Vagina (tissue), 2 donors: ENCODE results near the gene SMG1. TPM values are rescaled to one million over a fixed set of nuclear protein-coding genes. Genes with fewer than 3 reads are reported as not detected.
"Not testable (repeated sequence)": the region's sequence is repeated elsewhere in the genome, so short reads cannot be mapped to it uniquely, and the experiment has no call there.

Source experiments
- DNase-seq, 2 donors: peaks; one replicate each; pipeline ENCODE4 v3.0.0-alpha.2; 2017; ENCODE audit errors: extremely low spot score in 2 of 2
- H3K27ac ChIP-seq: fragments of 200-600 bp; sonication (generic); one replicate; pipeline ENCODE4 v1.5.1; 2019
- H3K27me3 ChIP-seq: fragments of 200-600 bp; sonication (generic); one replicate; pipeline ENCODE4 v1.5.1; 2019
- H3K36me3 ChIP-seq, 2 donors: fragments of 200-600 bp; sonication (generic); one replicate each; pipeline ENCODE4 v1.5.1; 2017 to 2019
- H3K4me1 ChIP-seq: fragments of 200-600 bp; sonication (generic); one replicate; pipeline ENCODE4 v1.5.1; 2019
- H3K4me3 ChIP-seq, 2 donors: fragments of 200-600 bp; sonication (generic); 1 replicate in 1 of 2; 2 replicates in 1 of 2; pipeline ENCODE4 v1.5.1; 2016 to 2019
- H3K9me3 ChIP-seq: fragments of 200-600 bp; sonication (generic); one replicate; pipeline ENCODE4 v1.5.1; 2019
- POLR2A ChIP-seq, 2 donors: fragments of 450-650 bp; IDR thresholded peaks; one replicate each; pipeline ENCODE4 v1.6.1; 2017; ENCODE audit warnings: antibody characterized with exemption in 2 of 2, mild to moderate bottlenecking in 2 of 2, moderate library complexity in 2 of 2
- POLR2AphosphoS5 ChIP-seq, 2 donors: sonication (generic); formaldehyde crosslinking; IDR thresholded peaks; one replicate each; pipeline ENCODE4 v1.9.0; 2017; ENCODE audit warnings: antibody characterized with exemption in 2 of 2, mild to moderate bottlenecking in 2 of 2, low read depth in 1 of 2; ENCODE audit not compliant: insufficient read depth in 1 of 2
- intact Hi-C: fragments of 100-400 bp; cut with DNase I; formaldehyde crosslinking; loops from one replicate; pipeline ENCODE4 v1.15.1; 2023
- total RNA-seq: library from RNA; depleted of rRNA; stranded (reverse); fragments of >200 nt; gene quantifications from one replicate; pipeline ENCODE4 v1.2.3, GENCODE V29; 2016
- TF ChIP-seq, protein P1 (sequence below), 3 experiments: fragments of 450-650 bp in 2 of 3; fragments of 200-600 bp in 1 of 3; sonication (generic) in 1 of 3; IDR thresholded peaks; one replicate each; pipeline ENCODE4 v1.5.1; 2017 to 2019; ENCODE audit warnings: antibody characterized with exemption in 3 of 3, mild to moderate bottlenecking in 2 of 3, moderate library complexity in 2 of 3

SMG1 gene
- total RNA-seq, result 106 TPM

DNA sequence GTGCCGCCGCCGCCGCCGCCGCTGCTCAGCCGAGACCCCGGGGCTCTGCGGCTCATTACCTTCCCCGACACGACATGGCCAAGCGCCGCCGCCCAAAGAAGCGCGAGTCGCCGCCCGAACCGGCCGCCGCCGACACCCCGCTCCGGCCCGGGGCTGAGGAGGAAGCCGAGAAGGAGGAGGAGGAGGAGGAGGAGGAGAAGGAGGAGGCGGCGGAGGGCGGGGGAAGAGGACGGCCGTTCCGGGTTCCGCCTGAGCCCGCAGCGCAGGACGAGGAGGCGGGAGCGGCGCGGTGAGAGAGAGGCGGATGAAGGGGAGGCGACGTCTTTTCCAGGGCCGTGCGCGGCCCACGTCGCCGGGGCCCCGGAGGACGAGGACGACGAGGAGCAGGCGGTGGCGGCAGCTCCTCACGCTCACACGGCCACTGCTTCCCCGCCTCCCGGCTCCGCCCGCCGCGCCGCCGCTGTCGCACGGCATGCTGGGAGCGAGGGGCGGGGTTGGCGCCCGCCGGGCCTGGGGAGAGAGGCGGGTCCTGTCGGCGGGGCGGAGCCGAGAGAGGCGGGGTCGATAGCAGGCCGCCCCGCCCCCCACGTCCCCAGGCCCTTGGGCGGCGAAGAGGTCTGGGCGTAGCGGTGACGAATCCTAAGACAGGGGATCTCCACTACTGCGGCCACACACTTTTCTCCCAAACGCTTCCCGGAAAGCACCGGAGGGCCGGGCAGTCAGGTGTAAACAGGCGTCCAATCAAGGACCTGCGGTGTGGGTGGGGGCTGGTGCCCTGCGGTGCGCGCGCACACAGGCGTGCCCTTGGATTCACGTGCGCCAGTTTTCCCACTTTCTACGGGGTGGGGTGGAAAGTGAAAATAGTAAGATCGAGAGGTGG, at the start of gene SMG1:
SMG1 (minus strand) TSS at position 423 of the 880 bp plus-strand sequence; CDS start at position 56, 367 bp downstream.
- H3K27me3 ChIP-seq, H3K9me3 ChIP-seq, H3K36me3 ChIP-seq, intact Hi-C loops: not testable (repeated sequence)
- TF ChIP-seq POLR2A (IDR thresholded peaks at IDR 0.05), result peak in 1 of 2 donors; percentile 84
- TF ChIP-seq POLR2AphosphoS5 (IDR thresholded peaks at IDR 0.05; ENCODE audit: insufficient read depth in 1 of 2, low read depth in 1 of 2), result peak; percentile 36 to 61
- Histone ChIP-seq H3K4me1 (peaks cover 32% of the 10 kb centered on the region), H3K27ac (peak within 1 kb of the TSS; percentile 91), H3K4me3 (peak within 1 kb of the TSS; percentile 67 to 90)
- peak; percentile 97 to 98 for DNase-seq

DNA sequence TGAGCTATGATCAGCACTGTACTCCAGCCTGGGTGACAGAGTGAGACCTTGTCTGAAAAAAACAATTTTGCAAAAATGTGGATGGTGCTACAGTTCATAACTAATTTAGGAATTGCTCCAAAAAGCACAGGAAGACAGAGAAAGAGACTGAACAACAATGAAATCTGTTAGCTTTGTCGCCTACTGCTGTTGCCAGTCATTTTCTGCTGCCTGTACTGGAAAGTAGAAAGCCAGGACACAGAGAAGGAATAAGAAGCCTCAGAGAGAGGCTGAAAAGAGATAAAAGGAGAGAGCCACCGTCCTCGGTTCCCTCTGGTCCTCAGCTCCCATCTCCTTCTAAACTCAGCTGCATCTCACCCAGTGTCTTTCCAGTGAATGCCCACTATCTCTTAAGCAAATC, 48.9 kb upstream of the SMG1 start:
- H3K4me1 ChIP-seq, result no peaks in the 10 kb centered on the region

DNA sequence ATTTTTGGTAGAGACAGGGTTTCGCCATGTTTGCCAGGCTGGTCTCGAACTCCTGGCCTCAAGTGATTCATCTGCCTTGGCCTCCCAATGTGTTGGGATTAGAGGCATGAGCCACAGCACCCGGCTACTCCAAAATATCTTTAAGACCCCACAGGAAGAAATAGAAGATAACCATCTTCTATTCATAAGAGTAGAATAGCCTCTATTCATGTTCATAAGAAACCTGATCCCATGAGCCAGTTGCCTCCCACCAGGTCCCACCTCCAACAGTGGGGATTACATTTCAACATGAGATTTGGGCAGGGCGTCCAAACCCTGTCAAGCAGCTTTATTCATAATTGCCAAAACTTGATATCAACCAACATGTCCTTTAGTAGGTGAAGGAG, 43.6 kb upstream of the SMG1 start:
- Histone ChIP-seq H3K27me3 (no peaks in the 10 kb centered on the region), H3K27ac (no peak overlapping the region), H3K9me3 (no peaks in the 10 kb centered on the region), H3K4me3 (no peak overlapping the region), H3K36me3 (no peaks in the 10 kb centered on the region), H3K4me1 (peaks cover 5% of the 10 kb centered on the region)
- intact Hi-C loops, result no loop called here
- no peak for DNase-seq
- TF ChIP-seq, protein P1, sequence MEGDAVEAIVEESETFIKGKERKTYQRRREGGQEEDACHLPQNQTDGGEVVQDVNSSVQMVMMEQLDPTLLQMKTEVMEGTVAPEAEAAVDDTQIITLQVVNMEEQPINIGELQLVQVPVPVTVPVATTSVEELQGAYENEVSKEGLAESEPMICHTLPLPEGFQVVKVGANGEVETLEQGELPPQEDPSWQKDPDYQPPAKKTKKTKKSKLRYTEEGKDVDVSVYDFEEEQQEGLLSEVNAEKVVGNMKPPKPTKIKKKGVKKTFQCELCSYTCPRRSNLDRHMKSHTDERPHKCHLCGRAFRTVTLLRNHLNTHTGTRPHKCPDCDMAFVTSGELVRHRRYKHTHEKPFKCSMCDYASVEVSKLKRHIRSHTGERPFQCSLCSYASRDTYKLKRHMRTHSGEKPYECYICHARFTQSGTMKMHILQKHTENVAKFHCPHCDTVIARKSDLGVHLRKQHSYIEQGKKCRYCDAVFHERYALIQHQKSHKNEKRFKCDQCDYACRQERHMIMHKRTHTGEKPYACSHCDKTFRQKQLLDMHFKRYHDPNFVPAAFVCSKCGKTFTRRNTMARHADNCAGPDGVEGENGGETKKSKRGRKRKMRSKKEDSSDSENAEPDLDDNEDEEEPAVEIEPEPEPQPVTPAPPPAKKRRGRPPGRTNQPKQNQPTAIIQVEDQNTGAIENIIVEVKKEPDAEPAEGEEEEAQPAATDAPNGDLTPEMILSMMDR (IDR thresholded peaks at IDR 0.05), result no peak
- TF ChIP-seq POLR2AphosphoS5 (IDR thresholded peaks at IDR 0.05; ENCODE audit: insufficient read depth in 1 of 2, low read depth in 1 of 2), result no peak
- TF ChIP-seq POLR2A (IDR thresholded peaks at IDR 0.05), result no peak

More for the DNA sequence above, 48.9 kb upstream of the SMG1 start:
- intact Hi-C loops, result no loop called here
- Histone ChIP-seq H3K36me3 (no peaks in the 10 kb centered on the region), H3K9me3 (no peaks in the 10 kb centered on the region), H3K27me3 (no peaks in the 10 kb centered on the region), H3K4me3 (no peak overlapping the region), H3K27ac (no peak overlapping the region)
- TF ChIP-seq, protein P1 (IDR thresholded peaks at IDR 0.05), result no peak
- no peak for TF ChIP-seq POLR2A (IDR thresholded peaks at IDR 0.05)
- DNase-seq, result no peak

DNA sequence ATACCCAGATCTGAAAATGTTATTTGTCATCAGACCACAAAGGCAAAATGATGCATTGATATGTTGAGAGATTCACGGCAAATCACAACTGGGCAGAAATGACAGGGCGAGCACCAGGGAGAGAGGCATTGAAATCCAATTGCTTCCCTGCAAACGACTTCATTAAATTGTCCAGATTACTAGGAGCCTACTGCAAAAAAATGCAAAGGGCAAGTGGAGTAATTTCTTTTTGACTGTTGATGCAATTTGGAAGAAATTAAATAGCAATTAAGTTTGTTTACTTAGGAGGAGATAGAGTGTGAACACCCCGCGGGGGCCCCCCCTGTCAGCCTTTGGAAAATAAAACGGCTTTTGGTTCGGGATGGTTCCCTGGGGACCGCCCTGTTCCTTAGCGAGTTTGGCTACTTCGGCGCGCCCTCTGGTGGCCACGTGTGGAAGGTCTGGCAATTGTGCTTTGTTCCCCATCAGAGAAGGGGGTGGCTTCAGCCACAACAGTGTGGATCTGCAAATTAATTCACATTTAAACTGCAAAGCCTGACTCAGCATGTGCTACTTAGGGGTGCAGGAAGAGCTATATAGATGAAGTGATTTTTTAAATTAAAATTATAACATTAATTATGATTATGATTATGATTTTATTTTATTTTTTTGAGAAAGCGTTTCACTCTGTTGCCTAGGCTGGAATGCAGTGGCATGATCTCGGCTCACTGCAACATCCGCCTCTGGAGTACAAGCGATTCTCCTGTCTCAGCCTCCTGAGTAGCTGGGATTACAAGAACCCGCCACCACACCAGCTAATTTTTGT, 43.0 kb upstream of the SMG1 start:
- no peaks in the 10 kb centered on the region for H3K36me3 ChIP-seq
- TF ChIP-seq POLR2AphosphoS5 (IDR thresholded peaks at IDR 0.05; ENCODE audit: insufficient read depth in 1 of 2, low read depth in 1 of 2) (peak in 1 of 2 donors; percentile 72), POLR2A (IDR thresholded peaks at IDR 0.05) (no peak)
- TF ChIP-seq, protein P1 (IDR thresholded peaks at IDR 0.05), result peak; percentile 69 to 96 (median 71)
- intact Hi-C loops, result no loop called here
- H3K4me3 ChIP-seq, result peak overlapping the region; percentile 23 to 38
- DNase-seq, result no peak
- no peak overlapping the region for H3K27ac ChIP-seq
- H3K27me3 ChIP-seq, result no peaks in the 10 kb centered on the region
- no peaks in the 10 kb centered on the region for H3K9me3 ChIP-seq
- H3K4me1 ChIP-seq, result peaks cover 5% of the 10 kb centered on the region

DNA sequence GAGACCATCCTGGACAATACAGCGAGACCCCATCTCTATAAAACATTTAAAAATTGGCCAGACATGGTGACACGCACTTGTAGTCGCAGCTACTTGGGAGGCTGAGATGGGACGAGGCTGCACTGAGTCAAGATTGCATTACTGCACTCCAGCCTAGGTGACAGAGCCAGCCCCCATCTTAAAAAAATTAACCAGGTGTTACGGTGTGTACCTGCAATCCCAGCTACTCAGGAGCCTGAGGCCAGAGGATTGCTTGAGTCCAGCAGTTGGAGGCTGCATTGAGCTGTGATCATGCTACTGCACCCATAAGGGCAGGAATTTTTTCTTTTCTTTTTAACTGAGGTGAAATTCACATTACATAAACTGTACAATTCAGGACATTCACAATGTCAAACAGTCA, 40.6 kb upstream of the SMG1 start:
- Histone ChIP-seq H3K27ac (no peak overlapping the region), H3K9me3 (no peaks in the 10 kb centered on the region), H3K36me3 (no peaks in the 10 kb centered on the region), H3K27me3 (no peaks in the 10 kb centered on the region), H3K4me3 (no peak overlapping the region), H3K4me1 (peaks cover 8% of the 10 kb centered on the region)
- TF ChIP-seq POLR2AphosphoS5 (IDR thresholded peaks at IDR 0.05; ENCODE audit: insufficient read depth in 1 of 2, low read depth in 1 of 2), result no peak
- no peak for TF ChIP-seq POLR2A (IDR thresholded peaks at IDR 0.05)
- no peak for DNase-seq
- intact Hi-C loops, result no loop called here
